IMR-90 (cell line): Measurements from ENCODE around the gene MAGEB1.

Experiments
- CTCF ChIP-seq: conservative IDR thresholded peaks from 2 replicates; pipeline ENCODE4 v1.5.1; 2012; ENCODE audit warnings: mild to moderate bottlenecking, low read depth, low read length, improper control_type of control experiment
- ELK1 ChIP-seq: fragments of 150-350 bp; IDR thresholded peaks from 2 replicates; pipeline ENCODE4 v1.6.1; 2016; ENCODE audit warnings: low read depth, mild to moderate bottlenecking, low read length, moderate library complexity, borderline replicate concordance
- MAZ ChIP-seq: IDR thresholded peaks from 2 replicates; pipeline ENCODE4 v1.6.1; 2012; ENCODE audit warnings: low read depth, mild to moderate bottlenecking, low read length, improper control_type of control experiment, moderate library complexity, borderline replicate concordance
- RAD21 ChIP-seq: IDR thresholded peaks from 2 replicates; pipeline ENCODE4 v1.6.1; 2012; ENCODE audit warnings: low read length, improper control_type of control experiment

- TF ChIP-seq CTCF (no peak), RAD21 (no peak), MAZ (no peak), ELK1 (no peak)
Observed at GRCh38 chrX:30215357-30215843, 31.5 kb upstream of the MAGEB1 start, which contains the start of gene MAGEB2.
